HG03469 (cell line): ENCODE data around the gene URM1.

Experiments
- ATAC-seq: cut with Tn5 transposase; IDR thresholded peaks from one replicate; pipeline ENCODE4 v1.9.1; 2021; ENCODE audit warnings: mild to moderate bottlenecking, moderate library complexity, moderate number of reproducible peaks; ENCODE audit not compliant: unreplicated experiment

URM1 gene

DNA sequence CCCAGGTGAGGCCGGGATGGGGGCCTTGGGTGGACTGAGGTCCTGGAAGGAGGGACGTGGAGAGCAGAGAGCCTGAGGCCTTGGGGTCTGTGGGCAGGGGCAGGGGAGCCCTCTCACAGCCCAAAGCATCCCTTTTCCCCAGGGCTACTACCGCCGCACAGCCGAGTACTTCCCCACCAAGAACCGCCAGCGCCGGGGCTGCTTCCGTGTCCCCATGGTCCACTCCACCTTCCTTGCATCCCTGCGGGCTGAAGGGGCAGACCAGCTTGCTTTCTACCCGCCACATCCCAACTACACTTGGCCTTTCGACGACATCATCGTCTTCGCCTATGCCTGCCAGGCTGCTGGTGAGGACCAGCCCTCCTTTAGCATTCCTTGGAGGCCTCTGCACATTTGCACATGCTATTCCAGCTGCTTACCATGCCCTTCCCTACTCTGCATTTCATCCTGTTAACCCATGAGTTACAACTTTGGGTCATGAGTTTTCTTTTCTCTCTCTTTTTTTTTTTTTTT, 53.1 kb downstream of the URM1 start:
- ATAC-seq, result no peak

- ATAC-seq, result no peak
Measured at GRCh38 chr9:128428644-128429512, 57.7 kb downstream of the URM1 start.

- no peak for ATAC-seq
Measured at GRCh38 chr9:128429513-128430086, 58.4 kb downstream of the URM1 start.

DNA sequence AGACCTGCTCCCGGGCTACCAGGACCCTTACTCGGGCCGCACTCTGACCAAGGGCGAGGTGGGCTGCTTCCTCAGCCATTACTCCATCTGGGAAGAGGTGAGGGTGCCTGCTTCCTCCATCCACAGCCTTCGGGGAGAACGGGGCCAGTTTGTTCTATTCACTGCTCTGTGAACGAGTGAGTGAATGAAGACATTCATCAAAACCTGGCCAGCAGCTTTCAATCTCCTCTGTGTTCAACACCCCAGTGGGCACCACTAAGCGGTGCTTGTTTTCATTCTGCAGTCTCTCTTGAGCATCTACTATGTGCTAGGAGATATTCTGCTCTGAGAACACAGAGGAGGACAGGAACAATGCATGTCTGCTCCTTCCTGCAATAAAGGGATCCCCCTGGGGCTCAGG, 60.0 kb downstream of the URM1 start:
- no peak for ATAC-seq

DNA sequence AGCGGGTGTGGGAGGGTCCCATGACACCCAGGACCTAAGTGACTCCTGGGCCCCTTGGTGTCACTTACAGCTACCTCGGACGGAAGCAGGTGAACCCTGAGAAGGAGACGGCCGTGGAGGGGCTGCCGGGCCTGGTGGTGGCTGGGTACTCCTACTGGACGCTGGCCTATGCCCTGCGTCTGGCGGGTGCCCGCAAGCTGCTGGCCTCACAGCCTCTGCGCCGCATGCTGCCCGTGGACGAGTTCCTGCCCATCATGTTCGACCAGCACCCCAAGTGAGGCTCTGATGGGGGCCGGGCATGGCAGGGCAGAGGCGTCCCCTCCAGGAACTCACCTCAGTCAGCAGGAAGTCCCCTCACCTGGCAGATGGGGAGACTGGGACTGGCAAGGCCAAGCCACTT, 63.2 kb downstream of the URM1 start:
- no peak for ATAC-seq

- no peak for ATAC-seq
Measured at GRCh38 chr9:128435611-128436010, 64.4 kb downstream of the URM1 start.

- ATAC-seq, result no peak
Measured at GRCh38 chr9:128438343-128439109, 67.4 kb downstream of the URM1 start.

DNA sequence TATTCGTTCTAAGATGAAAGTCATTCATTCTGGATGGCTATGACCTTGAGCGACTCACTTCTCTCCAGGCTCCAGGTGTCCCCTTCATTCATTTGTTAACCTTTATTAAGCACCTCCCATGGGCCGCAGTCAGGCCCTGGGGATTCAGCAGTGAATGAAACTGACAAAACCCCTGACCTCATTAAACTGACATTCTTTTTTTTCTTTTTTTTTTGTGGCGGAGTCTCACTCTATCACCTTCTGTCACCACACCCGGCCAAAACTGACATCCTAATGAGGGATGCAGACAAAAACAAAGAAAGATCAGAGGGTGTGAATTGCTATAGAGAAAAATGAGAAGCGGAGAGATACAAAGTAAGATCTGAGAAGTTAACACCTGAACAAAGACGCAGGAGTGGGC, 68.1 kb downstream of the URM1 start:
- ATAC-seq, result no peak
